Measurements from ENCODE around the gene CBFB. TPM values are rescaled to one million over a fixed set of nuclear protein-coding genes. Genes with fewer than 3 reads are reported as not detected.

The CBFB gene
- total and polyA plus RNA-seq, 2 of the 13 experiments (the other 11 are each of a cell fraction or from before 2014, with no cell fraction given): 22.1 to 70.8 TPM

- TF ChIP-seq, protein P1, sequence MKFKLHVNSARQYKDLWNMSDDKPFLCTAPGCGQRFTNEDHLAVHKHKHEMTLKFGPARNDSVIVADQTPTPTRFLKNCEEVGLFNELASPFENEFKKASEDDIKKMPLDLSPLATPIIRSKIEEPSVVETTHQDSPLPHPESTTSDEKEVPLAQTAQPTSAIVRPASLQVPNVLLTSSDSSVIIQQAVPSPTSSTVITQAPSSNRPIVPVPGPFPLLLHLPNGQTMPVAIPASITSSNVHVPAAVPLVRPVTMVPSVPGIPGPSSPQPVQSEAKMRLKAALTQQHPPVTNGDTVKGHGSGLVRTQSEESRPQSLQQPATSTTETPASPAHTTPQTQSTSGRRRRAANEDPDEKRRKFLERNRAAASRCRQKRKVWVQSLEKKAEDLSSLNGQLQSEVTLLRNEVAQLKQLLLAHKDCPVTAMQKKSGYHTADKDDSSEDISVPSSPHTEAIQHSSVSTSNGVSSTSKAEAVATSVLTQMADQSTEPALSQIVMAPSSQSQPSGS (CRISPR knock-in tag; IDR thresholded peaks at IDR 0.05): 0 out of 2 replicates have a peak, but pooled peaks have one; percentile 39
- no peak; the same call in 1 of the 2 replicates for TF ChIP-seq SMC3 (IDR thresholded peaks at IDR 0.05; ENCODE audit: low read length)
- TF ChIP-seq REST (IDR thresholded peaks at IDR 0.05; ENCODE audit: borderline replicate concordance in 1 of 2, low read depth in 1 of 2, low read length in 2 of 2): 0 out of 4 replicates have a peak, but pooled peaks of 1 of the 2 experiments have one; percentile 28
- no peak for TF ChIP-seq TOPORS (CRISPR knock-in tag; IDR thresholded peaks at IDR 0.05)
- peak; percentile 89; the same call in 1 of the 2 replicates for TF ChIP-seq RELA (CRISPR knock-in tag; IDR thresholded peaks at IDR 0.05)
- TF ChIP-seq ZNF552 (CRISPR knock-in tag; IDR thresholded peaks at IDR 0.05; ENCODE audit: borderline replicate concordance): peak; percentile 49
- TF ChIP-seq, protein P2, sequence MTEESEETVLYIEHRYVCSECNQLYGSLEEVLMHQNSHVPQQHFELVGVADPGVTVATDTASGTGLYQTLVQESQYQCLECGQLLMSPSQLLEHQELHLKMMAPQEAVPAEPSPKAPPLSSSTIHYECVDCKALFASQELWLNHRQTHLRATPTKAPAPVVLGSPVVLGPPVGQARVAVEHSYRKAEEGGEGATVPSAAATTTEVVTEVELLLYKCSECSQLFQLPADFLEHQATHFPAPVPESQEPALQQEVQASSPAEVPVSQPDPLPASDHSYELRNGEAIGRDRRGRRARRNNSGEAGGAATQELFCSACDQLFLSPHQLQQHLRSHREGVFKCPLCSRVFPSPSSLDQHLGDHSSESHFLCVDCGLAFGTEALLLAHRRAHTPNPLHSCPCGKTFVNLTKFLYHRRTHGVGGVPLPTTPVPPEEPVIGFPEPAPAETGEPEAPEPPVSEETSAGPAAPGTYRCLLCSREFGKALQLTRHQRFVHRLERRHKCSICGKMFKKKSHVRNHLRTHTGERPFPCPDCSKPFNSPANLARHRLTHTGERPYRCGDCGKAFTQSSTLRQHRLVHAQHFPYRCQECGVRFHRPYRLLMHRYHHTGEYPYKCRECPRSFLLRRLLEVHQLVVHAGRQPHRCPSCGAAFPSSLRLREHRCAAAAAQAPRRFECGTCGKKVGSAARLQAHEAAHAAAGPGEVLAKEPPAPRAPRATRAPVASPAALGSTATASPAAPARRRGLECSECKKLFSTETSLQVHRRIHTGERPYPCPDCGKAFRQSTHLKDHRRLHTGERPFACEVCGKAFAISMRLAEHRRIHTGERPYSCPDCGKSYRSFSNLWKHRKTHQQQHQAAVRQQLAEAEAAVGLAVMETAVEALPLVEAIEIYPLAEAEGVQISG (CRISPR knock-in tag; IDR thresholded peaks at IDR 0.05): peak; percentile 85
- peak; percentile 95 for TF ChIP-seq MXD4 (CRISPR knock-in tag; IDR thresholded peaks at IDR 0.05)
- peak; percentile 90 for TF ChIP-seq GMEB1 (CRISPR knock-in tag; IDR thresholded peaks at IDR 0.05; ENCODE audit: borderline replicate concordance)
- peak; percentile 21; the same call in 1 of the 2 replicates for TF ChIP-seq JUN (CRISPR knock-in tag; IDR thresholded peaks at IDR 0.05)
- TF ChIP-seq ZNF260 (CRISPR knock-in tag; IDR thresholded peaks at IDR 0.05; ENCODE audit: borderline replicate concordance, low read depth): no peak
- TF ChIP-seq DDIT3 (CRISPR knock-in tag; IDR thresholded peaks at IDR 0.05): no peak
- no peak for TF ChIP-seq PBX3 (CRISPR knock-in tag; IDR thresholded peaks at IDR 0.05; ENCODE audit: borderline replicate concordance)
These were observed 80.6 kb downstream of the CBFB start, which contains the start of gene PHAF1 (continued) for GRCh38 chr16:67109407-67110135.
